Measurements from ENCODE around the gene KCP.

- no peak for TF ChIP-seq CTCF (conservative IDR thresholded peaks at IDR 0.05; ENCODE audit: low read length)
- no peak for TF ChIP-seq EZH2phosphoT487 (IDR thresholded peaks at IDR 0.05; ENCODE audit: borderline replicate concordance)
These were observed 24.1 kb upstream of the KCP start for GRCh38 chr7:128934361-128935341.
